Type B pancreatic cell (in vitro differentiated cells): ENCODE results near the gene KIF9. TPM values are rescaled to one million over a fixed set of nuclear protein-coding genes. Genes with fewer than 3 reads are reported as not detected.
"Not testable (repeated sequence)": the region's sequence is repeated elsewhere in the genome, so short reads cannot be mapped to it uniquely, and the experiment has no call there.

Source experiments
- DNase-seq: peaks from one replicate; pipeline ENCODE4 v3.0.0; 2021; ENCODE audit warnings: mixed read lengths; ENCODE audit not compliant: unreplicated experiment; ENCODE audit errors: extremely low spot score
- H3K27ac Mint-ChIP-seq: 2 replicates; pipeline ENCODE4 v1.8.0; 2021; ENCODE audit warnings: mild to moderate bottlenecking, mixed read lengths
- H3K27me3 Mint-ChIP-seq: 2 replicates; pipeline ENCODE4 v1.8.0; 2021; ENCODE audit warnings: mixed read lengths
- H3K36me3 Mint-ChIP-seq: 2 replicates; pipeline ENCODE4 v1.8.0; 2021; ENCODE audit warnings: mixed read lengths
- H3K4me1 Mint-ChIP-seq: one replicate; pipeline ENCODE4 v1.8.0; 2021; ENCODE audit warnings: mixed read lengths; ENCODE audit not compliant: unreplicated experiment
- H3K4me3 Mint-ChIP-seq: 2 replicates; pipeline ENCODE4 v1.8.0; 2021; ENCODE audit warnings: mild to moderate bottlenecking, mixed read lengths
- H3K9me3 Mint-ChIP-seq: 2 replicates; pipeline ENCODE4 v1.8.0; 2021; ENCODE audit warnings: mixed read lengths
- CTCF ChIP-seq: fragments of 200-600 bp; sonication (generic); conservative IDR thresholded peaks from 2 replicates; pipeline ENCODE4 v1.5.0; 2021; ENCODE audit warnings: antibody characterized with exemption, mild to moderate bottlenecking
- total RNA-seq: library from RNA; stranded (reverse); gene quantifications from 2 replicates; pipeline ENCODE4 v1.2.1, GENCODE V29; 2021; ENCODE audit warnings: low replicate concordance

Gene KIF9
- total RNA-seq, 1 donor from 2014 or later: 14.8 TPM

GRCh38 chr3:47265725-47266428 lies 16.7 kb downstream of the KIF9 start:
- DNase-seq: no peak
- H3K27ac Mint-ChIP-seq: no peak overlapping the region
- TF ChIP-seq CTCF: no peak
- no peaks in the 10 kb centered on the region for H3K36me3 Mint-ChIP-seq
- H3K4me1 Mint-ChIP-seq: no peaks in the 10 kb centered on the region
- H3K9me3 Mint-ChIP-seq: no peaks in the 10 kb centered on the region
- H3K4me3 Mint-ChIP-seq: no peak overlapping the region
- H3K27me3 Mint-ChIP-seq: no peaks in the 10 kb centered on the region

- TF ChIP-seq CTCF: no peak
- Mint-ChIP-seq H3K27ac (no peak overlapping the region), H3K9me3 (no peaks in the 10 kb centered on the region), H3K4me3 (no peak overlapping the region), H3K4me1 (no peaks in the 10 kb centered on the region), H3K27me3 (no peaks in the 10 kb centered on the region), H3K36me3 (no peaks in the 10 kb centered on the region)
- DNase-seq: no peak
Observed at GRCh38 chr3:47265008-47265407, 17.6 kb downstream of the KIF9 start.

- Mint-ChIP-seq H3K9me3 (no peaks in the 10 kb centered on the region), H3K4me1 (no peaks in the 10 kb centered on the region), H3K4me3 (no peak overlapping the region), H3K27ac (no peak overlapping the region), H3K36me3 (no peaks in the 10 kb centered on the region), H3K27me3 (no peaks in the 10 kb centered on the region)
- TF ChIP-seq CTCF: no peak
- no peak for DNase-seq
Observed at GRCh38 chr3:47261301-47261700, 21.3 kb downstream of the KIF9 start.

- no peaks in the 10 kb centered on the region for H3K27me3 Mint-ChIP-seq
- H3K36me3 Mint-ChIP-seq: no peaks in the 10 kb centered on the region
- no peaks in the 10 kb centered on the region for H3K4me1 Mint-ChIP-seq
- H3K4me3 Mint-ChIP-seq: no peak overlapping the region
- TF ChIP-seq CTCF: no peak
- no peak for DNase-seq
- H3K27ac Mint-ChIP-seq: peak overlapping the region; percentile 23
- H3K9me3 Mint-ChIP-seq: no peaks in the 10 kb centered on the region
Observed at GRCh38 chr3:47260605-47261004, 22.0 kb downstream of the KIF9 start.

- Mint-ChIP-seq H3K4me3 (no peak overlapping the region), H3K36me3 (no peaks in the 10 kb centered on the region), H3K27me3 (no peaks in the 10 kb centered on the region), H3K27ac (no peak overlapping the region), H3K9me3 (no peaks in the 10 kb centered on the region), H3K4me1 (no peaks in the 10 kb centered on the region)
- DNase-seq: no peak
- TF ChIP-seq CTCF: no peak
Observed at GRCh38 chr3:47259114-47259513, 23.5 kb downstream of the KIF9 start.

- H3K36me3 Mint-ChIP-seq, H3K27ac Mint-ChIP-seq: not testable (repeated sequence)
Observed at GRCh38 chr3:47256331-47256730, 26.3 kb downstream of the KIF9 start.

More at GRCh38 chr3:47256331-47256730, 26.3 kb downstream of the KIF9 start:
- not testable (repeated sequence) for H3K27me3 Mint-ChIP-seq, H3K9me3 Mint-ChIP-seq, H3K4me1 Mint-ChIP-seq, H3K4me3 Mint-ChIP-seq, DNase-seq
